Kidney capillary endothelial cell (primary cell): ENCODE data around the gene SLC29A1.
"Not testable (repeated sequence)": the region's sequence is repeated elsewhere in the genome, so short reads cannot be mapped to it uniquely, and the experiment has no call there.

ENCODE experiments used
- DNase-seq: peaks from one replicate; pipeline ENCODE4 v3.0.0-alpha.2; 2018; ENCODE audit warnings: low spot score

Gene SLC29A1

GRCh38 chr6:44194326-44194725 lies 29.1 kb upstream of the SLC29A1 start:
- DNase-seq = no peak

GRCh38 chr6:44196351-44196750 lies 27.0 kb upstream of the SLC29A1 start:
- DNase-seq = not testable (repeated sequence)

DNA sequence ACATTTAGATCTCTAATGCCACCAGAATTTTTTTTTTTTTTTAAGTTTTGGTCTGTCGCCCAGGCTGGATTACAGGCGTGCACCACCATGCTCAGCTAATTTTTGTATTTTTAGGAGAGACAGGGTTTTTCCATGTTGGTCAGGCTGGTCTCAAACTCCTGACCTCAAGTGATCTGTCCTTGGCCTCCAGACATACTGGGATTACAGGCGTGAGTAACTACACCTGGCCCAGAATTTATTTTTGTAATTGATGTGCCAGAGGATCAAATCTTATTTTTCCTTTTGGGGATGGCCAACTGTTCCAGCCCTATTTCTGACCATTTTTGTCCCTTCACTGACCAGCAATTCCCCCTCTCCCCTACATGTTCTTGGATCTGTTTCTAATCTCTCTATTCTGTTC lies 24.7 kb upstream of the SLC29A1 start:
- DNase-seq = no peak

DNA sequence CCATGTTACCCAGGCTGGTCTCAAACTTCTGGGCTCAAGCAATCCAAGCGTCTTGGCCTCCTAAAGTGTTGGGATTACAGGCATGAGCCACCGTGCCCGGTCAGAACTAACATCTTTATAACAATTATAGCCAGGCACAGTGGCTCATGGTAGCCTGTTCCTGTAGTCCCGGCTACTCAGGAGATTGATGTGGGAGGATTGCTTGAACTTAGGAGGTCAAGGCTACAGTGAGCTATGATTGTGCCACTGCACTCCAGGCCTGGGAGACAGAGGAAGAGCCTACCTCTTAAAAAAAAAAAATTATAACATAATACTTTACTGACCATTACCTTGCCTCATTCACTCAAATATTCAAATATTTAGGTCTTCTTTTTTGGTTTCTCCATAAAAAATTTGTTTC lies 23.5 kb upstream of the SLC29A1 start:
- DNase-seq = no peak

DNA sequence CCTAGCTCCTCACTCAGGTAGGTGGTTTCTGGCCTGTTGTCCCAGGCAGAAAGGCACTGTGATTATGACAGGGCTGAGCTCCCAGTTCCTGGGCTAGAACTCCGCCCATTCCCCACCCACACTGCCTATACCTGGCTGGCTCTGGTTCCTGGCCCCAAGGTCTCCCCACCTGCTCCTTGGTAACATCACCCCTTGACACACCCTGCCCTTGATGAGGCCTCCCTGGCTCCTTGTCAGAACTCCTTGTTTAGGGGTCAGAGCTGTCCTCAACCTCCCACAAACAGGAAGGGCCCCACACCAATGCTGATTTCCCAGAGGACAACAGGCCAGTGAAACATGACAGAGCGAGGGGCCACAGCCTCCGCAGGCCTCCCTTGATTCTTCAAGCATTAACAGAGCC lies 22.2 kb upstream of the SLC29A1 start:
- DNase-seq = no peak

- DNase-seq = no peak
These were observed 21.6 kb upstream of the SLC29A1 start for GRCh38 chr6:44201638-44202303.

DNA sequence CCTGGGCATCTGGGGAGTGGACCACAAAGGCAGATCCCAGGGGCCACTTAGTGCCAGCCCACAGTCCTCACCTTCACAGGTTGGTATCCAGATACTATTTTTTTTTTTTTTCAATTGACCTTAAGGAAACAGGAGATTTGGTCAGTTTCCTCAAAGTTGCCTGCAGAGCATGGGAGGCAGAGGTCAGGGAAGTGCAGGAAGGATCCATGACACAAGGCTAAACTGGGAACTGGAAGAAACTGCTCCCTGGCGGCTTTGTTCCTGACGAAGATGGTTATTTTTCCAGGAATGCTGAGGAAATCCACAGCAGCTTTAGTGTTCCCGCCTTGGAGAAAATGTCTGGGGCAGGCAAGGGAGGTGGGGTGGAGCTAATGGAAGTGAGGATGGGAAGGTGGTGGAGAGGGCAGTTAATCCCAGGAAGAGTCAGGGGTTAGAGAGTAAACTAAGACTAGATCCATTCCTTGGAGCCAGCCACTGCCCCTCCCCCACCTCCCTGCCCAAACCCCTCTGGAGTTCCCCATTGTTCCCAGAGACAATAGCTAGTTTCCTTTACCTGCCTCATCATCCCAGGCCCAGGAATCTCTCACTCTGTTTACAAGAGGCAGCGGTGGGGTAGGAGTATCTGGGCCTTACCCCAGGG lies 20.9 kb upstream of the SLC29A1 start:
- no peak for DNase-seq

- DNase-seq = no peak
These were observed 20.2 kb upstream of the SLC29A1 start for GRCh38 chr6:44202972-44203750.

- DNase-seq = no peak
These were observed 19.4 kb upstream of the SLC29A1 start for GRCh38 chr6:44203955-44204354.

DNA sequence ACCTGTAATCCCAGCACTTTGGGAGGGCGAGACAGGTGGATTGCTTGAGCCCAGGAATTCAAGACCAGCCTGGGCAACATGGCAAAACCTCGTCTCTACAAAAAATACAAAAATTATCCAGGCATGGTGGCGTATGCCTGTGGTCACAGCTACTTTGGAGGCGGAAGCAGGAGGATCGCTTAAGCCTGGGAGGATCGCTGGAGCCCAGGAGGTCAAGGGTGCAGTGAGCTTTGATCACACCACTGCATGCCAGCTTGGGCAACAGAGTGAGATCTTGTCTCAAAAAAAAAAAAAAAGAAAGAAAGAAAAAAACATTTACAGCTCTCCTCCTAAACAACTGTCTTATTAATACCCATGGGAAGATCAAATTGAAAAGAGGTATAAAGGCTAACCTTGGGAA lies 15.4 kb upstream of the SLC29A1 start:
- no peak for DNase-seq

GRCh38 chr6:44211284-44211683 lies 12.1 kb upstream of the SLC29A1 start:
- no peak for DNase-seq

- DNase-seq = no peak
These were observed 9.1 kb upstream of the SLC29A1 start for GRCh38 chr6:44214307-44214706.

DNA sequence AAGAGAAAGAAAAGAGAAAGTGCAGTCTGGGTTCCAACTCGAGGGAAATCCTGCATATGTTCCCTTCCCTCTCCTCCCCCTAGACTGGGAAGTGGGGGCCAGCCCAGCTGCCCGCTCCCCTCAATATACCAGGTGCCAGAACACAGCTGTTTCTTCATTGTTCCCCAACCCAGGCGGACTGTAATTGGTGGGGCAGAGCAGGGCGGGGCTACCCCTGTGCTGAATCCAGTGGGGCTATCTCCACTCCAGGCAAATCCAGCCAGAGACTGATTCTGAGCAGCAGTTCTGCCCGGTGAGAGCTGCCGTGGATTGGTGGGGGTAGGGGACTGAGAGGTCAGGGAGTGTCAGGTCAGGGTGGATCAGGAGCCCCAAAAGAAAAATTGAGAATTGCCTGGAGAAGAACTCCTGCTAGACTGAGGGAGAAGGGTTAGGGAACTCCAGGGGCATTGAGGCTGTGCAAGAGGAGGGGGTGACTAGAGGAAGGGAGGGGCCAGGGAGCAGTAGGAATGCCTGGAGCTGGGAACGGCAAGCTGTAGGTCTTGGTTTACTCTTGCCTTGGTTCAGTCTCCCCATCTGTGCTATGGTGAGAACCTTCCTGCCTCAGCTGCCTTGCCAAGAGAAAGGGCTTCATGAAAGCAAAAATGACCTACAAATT lies 6.6 kb upstream of the SLC29A1 start, which contains the start of gene MYMX:
TSS of gene MYMX (plus strand) at position 250 of the 655 bp plus-strand sequence. CDS start 546 bp downstream, outside the sequence.
- DNase-seq = no peak

DNA sequence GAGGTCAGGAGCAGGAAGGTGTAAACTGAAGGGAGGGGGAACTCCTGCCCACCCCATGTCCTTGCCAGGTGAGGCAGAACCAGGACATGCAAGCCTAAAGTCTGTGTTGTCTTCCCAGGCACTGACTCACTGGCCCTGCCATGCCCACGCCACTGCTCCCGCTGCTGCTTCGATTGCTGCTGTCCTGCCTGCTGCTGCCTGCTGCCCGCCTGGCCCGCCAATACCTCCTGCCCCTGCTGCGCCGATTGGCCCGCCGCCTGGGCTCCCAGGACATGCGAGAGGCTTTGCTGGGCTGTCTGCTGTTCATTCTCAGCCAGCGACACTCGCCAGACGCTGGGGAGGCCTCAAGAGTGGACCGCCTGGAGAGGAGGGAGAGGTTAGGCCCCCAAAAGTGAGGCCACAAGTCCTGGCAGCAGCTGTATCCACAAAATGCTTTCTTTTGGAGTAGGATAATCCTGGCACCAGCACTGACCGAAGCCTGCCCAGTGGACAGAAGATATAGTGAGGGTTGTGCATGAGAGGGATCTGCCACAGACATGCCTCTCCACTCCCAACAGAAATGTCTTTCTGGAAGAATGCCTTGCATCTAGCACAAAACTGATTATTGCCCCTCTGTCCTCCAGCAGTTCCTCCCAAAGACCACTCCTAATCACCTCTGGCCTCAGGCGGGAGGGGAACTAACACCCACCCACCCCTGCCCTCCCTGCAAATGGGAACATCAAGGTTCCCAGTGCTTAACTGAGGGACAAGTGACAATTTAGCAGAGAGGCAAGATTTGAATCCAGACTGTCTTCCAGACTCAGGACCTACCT lies 5.9 kb upstream of the SLC29A1 start:
- no peak for DNase-seq

- no peak for DNase-seq
These were observed 4.2 kb upstream of the SLC29A1 start for GRCh38 chr6:44219053-44219814.

GRCh38 chr6:44219815-44220784 lies 3.3 kb upstream of the SLC29A1 start:
- no peak for DNase-seq

DNA sequence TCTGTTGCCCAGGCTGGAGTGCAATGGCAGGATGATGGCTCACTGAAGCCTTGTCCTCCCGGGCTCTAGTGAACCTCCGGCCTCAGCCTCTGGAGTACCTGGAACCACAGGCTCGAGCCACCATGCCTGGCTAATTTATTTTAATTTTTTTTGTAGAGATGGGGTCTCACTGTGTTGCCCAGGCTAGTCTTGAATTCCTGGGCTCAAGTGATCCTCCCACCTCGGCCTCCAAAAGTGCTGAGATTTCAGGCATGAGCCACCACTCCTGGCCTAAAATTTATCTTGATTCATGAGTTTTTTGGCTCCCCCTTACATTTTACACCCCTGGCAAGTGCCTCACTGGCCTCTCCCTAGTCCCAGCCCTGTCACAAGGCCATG lies 2.5 kb upstream of the SLC29A1 start:
- DNase-seq = no peak

- DNase-seq = peak; percentile 91
These were observed 2.0 kb upstream of the SLC29A1 start for GRCh38 chr6:44221291-44221960.

GRCh38 chr6:44221961-44222335 lies 1.4 kb upstream of the SLC29A1 start:
- DNase-seq = no peak
